ENCODE data around the gene DTNB. TPM values are rescaled to one million over a fixed set of nuclear protein-coding genes. Genes with fewer than 3 reads are reported as not detected.
A peak's percentile ranks its signal among the peaks of the same experiment; 100 is the strongest.

DTNB gene
- total RNA-seq, 2 experiments from 2014 or later, result 27.3 to 29.1 TPM

DNA sequence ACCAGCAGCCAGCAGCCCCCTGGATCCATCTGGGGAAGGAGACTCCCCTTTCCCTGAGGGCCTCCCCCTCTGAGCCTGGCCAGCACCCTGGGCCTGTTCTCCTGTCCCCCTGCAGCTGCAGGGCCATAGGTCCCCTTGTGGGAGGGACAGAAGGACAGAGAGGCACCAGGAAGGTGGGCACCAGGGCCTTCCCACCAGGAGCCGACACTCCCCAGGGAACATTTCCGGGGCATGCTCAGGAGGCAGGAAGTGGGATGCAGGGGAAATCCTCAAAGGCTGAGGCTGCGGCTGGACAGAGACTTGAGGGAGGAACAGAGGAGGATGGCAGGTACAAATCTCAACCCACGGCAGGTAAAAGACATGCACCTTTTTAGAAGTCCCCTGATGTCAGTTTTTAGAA lies 317.3 kb downstream of the DTNB start:
- no peak overlapping the region for H3K27ac Mint-ChIP-seq
- TF ChIP-seq, protein P1, sequence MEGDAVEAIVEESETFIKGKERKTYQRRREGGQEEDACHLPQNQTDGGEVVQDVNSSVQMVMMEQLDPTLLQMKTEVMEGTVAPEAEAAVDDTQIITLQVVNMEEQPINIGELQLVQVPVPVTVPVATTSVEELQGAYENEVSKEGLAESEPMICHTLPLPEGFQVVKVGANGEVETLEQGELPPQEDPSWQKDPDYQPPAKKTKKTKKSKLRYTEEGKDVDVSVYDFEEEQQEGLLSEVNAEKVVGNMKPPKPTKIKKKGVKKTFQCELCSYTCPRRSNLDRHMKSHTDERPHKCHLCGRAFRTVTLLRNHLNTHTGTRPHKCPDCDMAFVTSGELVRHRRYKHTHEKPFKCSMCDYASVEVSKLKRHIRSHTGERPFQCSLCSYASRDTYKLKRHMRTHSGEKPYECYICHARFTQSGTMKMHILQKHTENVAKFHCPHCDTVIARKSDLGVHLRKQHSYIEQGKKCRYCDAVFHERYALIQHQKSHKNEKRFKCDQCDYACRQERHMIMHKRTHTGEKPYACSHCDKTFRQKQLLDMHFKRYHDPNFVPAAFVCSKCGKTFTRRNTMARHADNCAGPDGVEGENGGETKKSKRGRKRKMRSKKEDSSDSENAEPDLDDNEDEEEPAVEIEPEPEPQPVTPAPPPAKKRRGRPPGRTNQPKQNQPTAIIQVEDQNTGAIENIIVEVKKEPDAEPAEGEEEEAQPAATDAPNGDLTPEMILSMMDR (IDR thresholded peaks at IDR 0.05), result no peak

DNA sequence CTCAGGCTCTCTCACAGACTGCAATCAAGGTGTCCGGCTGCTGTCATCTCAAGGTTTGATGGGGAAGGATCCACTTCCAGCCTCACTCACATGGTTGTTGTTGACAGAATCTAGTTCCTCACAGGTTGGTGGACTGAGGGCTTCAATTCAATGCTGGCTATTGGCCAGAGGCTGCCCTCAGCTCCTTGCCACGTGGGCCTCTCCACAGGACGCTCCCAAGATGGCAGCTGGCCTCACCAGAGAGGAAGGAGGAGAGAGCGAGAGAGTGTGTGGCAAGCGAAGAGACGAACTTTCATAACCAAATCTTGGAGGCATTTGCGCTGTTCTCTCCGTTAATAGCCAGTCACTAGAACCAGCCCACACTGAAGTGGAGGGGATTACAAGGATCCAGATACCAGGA lies 318.1 kb downstream of the DTNB start:
- Mint-ChIP-seq H3K4me3 (no peak overlapping the region), H3K27me3 (peaks cover 6% of the 10 kb centered on the region), H3K9me3 (no peaks in the 10 kb centered on the region), H3K27ac (no peak overlapping the region), H3K4me1 (ENCODE audit: low read depth) (peaks cover 10% of the 10 kb centered on the region), H3K36me3 (ENCODE audit: low read depth) (no peaks in the 10 kb centered on the region)
- intact Hi-C loops (cut with micrococcal nuclease), result loop anchor here (5.0 kb wide), 1 partner anchor 202 kb away; no protein-coding TSS in a partner anchor
- no peak for DNase-seq
- TF ChIP-seq, protein P1 (IDR thresholded peaks at IDR 0.05), result no peak
- no peak for ATAC-seq
- ChIA-PET POLR2A (no interaction called here), CTCF (no interaction called here)

More for the DNA sequence above, 317.3 kb downstream of the DTNB start:
- H3K27me3 Mint-ChIP-seq, result peaks cover 6% of the 10 kb centered on the region
- no peak overlapping the region for H3K4me3 Mint-ChIP-seq
- H3K36me3 Mint-ChIP-seq (ENCODE audit: low read depth), result no peaks in the 10 kb centered on the region
- CTCF ChIA-PET, result interaction anchor here (2.3 kb wide), 1 partner anchor 20 kb away, joined by 11 read pairs; no protein-coding TSS in a partner anchor
- no peak for ATAC-seq
- POLR2A ChIA-PET, result no interaction called here
- peaks cover 9% of the 10 kb centered on the region for H3K4me1 Mint-ChIP-seq (ENCODE audit: low read depth)
- DNase-seq, result no peak
- H3K9me3 Mint-ChIP-seq, result no peaks in the 10 kb centered on the region
- intact Hi-C loops (cut with micrococcal nuclease), result loop anchor here (5.0 kb wide), 1 partner anchor 201 kb away; no protein-coding TSS in a partner anchor

DNA sequence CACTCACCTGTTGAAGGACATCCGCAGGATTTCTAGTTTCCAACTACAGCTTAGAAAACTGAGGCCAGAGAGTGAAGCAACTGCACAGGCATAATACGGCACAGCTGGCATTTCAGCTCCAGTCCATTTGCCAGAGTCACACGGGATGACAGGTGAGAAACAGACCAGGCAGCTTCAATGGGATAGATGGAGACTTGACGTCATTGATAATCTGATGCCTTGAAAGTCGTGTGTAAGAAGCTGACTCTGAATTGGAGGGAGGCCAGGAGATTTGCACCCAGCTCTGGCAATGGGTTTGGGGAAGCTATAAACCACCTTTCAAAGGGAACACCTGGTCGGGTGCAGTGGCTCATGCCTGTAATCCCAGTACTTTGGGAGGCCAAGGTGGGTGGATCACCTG lies 319.3 kb downstream of the DTNB start:
- no peak overlapping the region for H3K27ac Mint-ChIP-seq
- TF ChIP-seq, protein P1 (IDR thresholded peaks at IDR 0.05), result no peak
- no peaks in the 10 kb centered on the region for H3K36me3 Mint-ChIP-seq (ENCODE audit: low read depth)
- no peak for ATAC-seq
- peaks cover 18% of the 10 kb centered on the region for H3K4me1 Mint-ChIP-seq (ENCODE audit: low read depth)
- no peak for DNase-seq
- intact Hi-C loops (cut with micrococcal nuclease), result no loop called here
- peaks cover 6% of the 10 kb centered on the region for H3K27me3 Mint-ChIP-seq
- POLR2A ChIA-PET, result interaction anchor here (0.6 kb wide), 1 partner anchor 1018 kb away, joined by 3 read pairs; no protein-coding TSS in a partner anchor
- CTCF ChIA-PET, result interaction anchor here (0.6 to 1.0 kb wide), 3 partner anchors 8 to 46 kb away, joined by 3 to 8 read pairs (median 3); no protein-coding TSS in a partner anchor
- no peak overlapping the region for H3K4me3 Mint-ChIP-seq
- no peaks in the 10 kb centered on the region for H3K9me3 Mint-ChIP-seq

DNA sequence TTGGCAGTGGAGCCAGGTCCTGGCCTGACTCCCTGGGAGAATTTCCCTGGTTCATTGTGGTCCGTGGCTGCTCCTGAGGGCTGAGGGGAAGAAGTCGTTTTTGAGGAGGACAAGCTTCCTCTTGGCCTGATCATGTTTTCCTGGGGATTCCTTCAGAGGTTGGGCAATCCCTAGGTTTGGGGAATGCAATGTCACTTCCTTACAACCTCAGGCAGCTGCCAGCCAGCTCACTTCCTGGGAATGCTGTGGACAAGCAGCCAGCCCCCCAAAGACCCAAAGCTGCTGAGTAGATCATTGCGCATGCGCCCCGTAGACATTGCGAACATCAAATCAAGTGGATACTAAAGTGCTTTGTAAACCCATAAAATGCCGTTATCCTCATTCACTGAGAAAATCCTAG lies 324.0 kb downstream of the DTNB start:
- intact Hi-C loops (cut with micrococcal nuclease), result no loop called here
- Mint-ChIP-seq H3K27me3 (peaks cover 4% of the 10 kb centered on the region), H3K9me3 (no peaks in the 10 kb centered on the region), H3K27ac (no peak overlapping the region), H3K4me1 (ENCODE audit: low read depth) (peaks cover 47% of the 10 kb centered on the region), H3K36me3 (ENCODE audit: low read depth) (no peaks in the 10 kb centered on the region), H3K4me3 (no peak overlapping the region)
- CTCF ChIA-PET, result interaction anchor here (1.0 to 7.0 kb wide), 4 partner anchors 13 to 40 kb away, joined by 4 to 69 read pairs (median 5); no protein-coding TSS in a partner anchor
- ATAC-seq, result no peak
- TF ChIP-seq, protein P1 (IDR thresholded peaks at IDR 0.05), result no peak
- POLR2A ChIA-PET, result interaction anchor here (1.6 to 3.2 kb wide), 2 partner anchors 11 to 12 kb away, joined by 3 to 17 read pairs; no protein-coding TSS in a partner anchor
- DNase-seq, result no peak

DNA sequence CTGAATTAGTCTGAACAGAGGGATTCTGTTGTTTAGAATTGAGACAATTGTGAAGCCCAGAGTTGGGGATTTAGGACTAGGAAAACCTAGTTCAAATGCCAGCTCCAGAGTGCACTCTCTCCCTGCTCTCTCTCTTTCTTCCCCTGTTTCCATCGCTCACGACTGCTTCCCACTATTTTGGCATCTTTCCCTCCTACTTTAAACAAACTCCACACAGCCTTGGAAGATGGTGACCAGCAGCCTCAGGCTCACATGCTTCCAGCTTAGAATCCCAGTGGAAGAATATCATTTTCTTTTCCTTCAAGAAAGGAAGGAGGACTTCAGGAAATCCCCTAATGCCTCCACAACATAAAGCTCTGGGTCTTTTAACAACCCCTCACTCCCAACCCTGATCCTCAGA lies 325.5 kb downstream of the DTNB start:
- ChIA-PET POLR2A (interaction anchor here (0.9 to 3.2 kb wide), 7 partner anchors 14 to 105 kb away, joined by 3 to 17 read pairs (median 5); no protein-coding TSS in a partner anchor), CTCF (interaction anchor here (0.8 to 7.0 kb wide), 6 partner anchors 11 to 74 kb away, joined by 3 to 69 read pairs (median 5); no protein-coding TSS in a partner anchor)
- intact Hi-C loops (cut with micrococcal nuclease), result no loop called here
- Mint-ChIP-seq H3K9me3 (no peaks in the 10 kb centered on the region), H3K27ac (peak overlapping the region; percentile 89), H3K27me3 (peaks cover 4% of the 10 kb centered on the region), H3K36me3 (ENCODE audit: low read depth) (no peaks in the 10 kb centered on the region), H3K4me1 (ENCODE audit: low read depth) (peaks cover 53% of the 10 kb centered on the region), H3K4me3 (peak overlapping the region; percentile 39)
- ATAC-seq (no peak), DNase-seq (no peak)
- TF ChIP-seq, protein P1 (IDR thresholded peaks at IDR 0.05), result no peak
